UCSD-AML1 (cell line): ENCODE measurements around the gene ERCC6L2.
A peak's percentile ranks its signal among the peaks of the same experiment; 100 is the strongest.

Experiments used
- DNase-seq: peaks from one replicate; lab custom pipeline; 2025; ENCODE audit not compliant: unreplicated experiment; lab: John Stamatoyannopoulos, UW

The ERCC6L2 gene, protein sequence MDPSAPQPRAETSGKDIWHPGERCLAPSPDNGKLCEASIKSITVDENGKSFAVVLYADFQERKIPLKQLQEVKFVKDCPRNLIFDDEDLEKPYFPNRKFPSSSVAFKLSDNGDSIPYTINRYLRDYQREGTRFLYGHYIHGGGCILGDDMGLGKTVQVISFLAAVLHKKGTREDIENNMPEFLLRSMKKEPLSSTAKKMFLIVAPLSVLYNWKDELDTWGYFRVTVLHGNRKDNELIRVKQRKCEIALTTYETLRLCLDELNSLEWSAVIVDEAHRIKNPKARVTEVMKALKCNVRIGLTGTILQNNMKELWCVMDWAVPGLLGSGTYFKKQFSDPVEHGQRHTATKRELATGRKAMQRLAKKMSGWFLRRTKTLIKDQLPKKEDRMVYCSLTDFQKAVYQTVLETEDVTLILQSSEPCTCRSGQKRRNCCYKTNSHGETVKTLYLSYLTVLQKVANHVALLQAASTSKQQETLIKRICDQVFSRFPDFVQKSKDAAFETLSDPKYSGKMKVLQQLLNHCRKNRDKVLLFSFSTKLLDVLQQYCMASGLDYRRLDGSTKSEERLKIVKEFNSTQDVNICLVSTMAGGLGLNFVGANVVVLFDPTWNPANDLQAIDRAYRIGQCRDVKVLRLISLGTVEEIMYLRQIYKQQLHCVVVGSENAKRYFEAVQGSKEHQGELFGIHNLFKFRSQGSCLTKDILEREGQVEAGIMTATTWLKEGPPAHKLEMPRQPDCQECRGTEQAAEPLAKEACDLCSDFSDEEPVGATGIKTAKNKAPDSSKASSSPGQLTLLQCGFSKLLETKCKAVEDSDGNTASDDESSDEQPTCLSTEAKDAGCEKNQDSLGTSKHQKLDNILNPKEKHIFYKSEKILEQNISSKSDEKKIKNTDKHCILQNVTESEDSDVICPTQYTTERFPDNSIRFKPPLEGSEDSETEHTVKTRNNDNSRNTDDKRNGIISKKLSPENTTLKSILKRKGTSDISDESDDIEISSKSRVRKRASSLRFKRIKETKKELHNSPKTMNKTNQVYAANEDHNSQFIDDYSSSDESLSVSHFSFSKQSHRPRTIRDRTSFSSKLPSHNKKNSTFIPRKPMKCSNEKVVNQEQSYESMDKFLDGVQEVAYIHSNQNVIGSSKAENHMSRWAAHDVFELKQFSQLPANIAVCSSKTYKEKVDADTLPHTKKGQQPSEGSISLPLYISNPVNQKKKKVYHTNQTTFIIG (N-terminal part only)

DNA sequence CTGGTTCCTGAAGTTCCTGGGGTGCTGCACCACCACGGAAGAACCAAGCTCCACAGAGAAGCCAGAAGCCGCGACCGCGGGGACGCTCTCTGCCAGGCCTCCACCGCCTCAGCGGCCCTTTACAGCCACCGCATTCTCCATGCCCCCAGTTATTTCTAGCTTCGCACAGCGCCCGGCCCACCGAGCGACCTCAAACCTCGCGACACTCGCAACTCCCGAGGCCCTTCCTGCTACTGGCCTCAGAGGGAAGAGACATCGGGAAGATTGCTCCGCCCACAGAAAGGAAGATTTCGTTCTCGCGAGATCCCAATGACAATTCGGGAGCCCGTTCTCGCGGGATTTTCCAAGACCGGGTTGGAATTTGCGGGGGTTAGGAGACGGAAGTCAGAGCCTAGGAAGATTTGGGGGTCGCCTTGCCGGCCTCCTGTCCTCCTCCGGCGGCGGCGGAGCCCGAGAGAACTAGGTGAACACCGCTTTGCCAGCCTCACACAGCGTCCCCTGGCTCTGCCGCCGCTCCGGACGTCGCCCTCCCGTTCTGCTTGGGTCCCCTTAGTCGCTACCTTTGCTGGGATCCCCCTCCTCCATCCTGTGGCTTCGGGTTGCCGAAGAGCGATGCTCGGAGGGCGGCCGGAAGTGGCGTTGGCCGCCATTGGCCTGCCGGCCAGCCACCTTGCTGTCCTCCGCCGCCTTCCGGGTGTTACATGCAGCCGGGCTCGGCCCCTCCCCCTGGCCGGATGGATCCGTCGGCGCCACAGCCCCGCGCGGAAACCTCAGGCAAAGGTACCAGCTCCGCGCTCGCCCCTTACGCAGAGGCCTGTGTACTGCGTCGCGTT is at the start of gene ERCC6L2:
Gene ERCC6L2, plus strand, starts transcription at position 387 of the 833 bp plus-strand sequence. Its CDS starts 348 bp downstream, at position 735.
- peak; percentile 93 for DNase-seq

DNA sequence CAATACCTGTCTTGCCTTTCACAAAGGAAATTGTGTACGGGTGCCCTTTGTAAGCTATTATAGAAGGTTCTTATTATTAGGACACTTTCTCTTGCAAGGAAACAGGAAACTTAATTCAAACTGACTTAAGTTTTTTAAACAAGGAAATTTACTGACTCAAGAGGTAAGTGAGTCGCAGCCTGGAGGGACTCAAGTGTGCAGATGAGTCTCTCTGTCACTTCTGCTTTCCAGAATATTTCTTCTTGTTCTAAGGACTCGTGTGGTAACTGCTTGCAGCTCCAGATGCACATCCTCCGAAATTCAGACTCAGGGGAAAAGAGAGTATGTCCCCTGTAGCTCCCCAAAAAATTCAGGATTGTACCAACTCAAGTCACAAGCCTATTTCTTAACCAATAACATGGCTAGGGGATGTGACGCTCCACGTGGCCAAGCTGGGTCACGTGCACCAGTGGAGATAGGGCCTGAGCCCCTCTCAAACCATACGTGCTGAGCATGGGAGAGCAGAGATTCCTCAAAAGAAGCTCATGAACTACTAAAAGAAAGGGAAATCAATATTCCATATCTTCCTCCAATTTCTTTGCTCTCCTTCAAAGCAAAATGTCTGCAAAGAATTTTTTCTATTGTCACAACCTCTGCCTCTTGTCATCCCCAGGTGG is 49.2 kb upstream of the ERCC6L2 start:
- DNase-seq: no peak

DNA sequence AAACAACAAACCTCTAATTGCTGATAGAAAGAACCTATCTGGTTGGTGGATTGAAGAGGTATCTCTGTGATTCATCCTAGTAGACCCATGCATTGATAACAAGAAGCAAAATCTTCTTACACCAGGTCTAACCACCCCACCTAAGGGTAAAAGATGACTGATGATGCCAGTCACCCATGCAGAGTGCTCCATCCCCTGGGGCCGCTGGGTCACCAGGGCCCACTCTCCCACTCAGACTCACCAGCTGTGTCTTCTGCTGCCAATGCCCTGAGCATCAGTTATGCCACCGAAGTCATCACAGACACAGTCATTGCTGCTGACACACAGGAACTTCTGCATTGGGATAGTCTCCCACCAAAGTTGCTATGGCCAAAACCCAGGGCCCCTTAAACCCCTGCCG is 44.7 kb upstream of the ERCC6L2 start:
- DNase-seq: no peak

DNA sequence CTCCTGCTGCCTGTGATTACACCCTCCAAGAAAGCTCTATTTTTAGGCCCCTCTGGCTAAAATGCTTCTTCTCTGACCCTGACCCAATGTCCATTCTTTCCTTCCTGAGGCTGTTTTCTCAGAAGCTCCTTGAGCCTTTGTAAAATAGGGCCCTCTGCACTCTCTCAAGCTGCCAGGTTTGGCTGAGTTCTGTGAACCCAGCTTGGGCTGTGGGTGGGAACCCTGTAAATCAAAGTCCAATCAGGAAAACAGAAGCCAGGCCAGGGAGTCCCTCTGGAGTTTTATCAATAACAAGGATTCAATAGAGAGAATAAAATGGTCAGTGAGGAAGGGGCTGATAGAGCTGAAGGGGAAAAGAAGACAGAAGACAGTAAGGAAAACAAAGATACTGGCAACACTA is 43.7 kb upstream of the ERCC6L2 start:
- no peak for DNase-seq

DNA sequence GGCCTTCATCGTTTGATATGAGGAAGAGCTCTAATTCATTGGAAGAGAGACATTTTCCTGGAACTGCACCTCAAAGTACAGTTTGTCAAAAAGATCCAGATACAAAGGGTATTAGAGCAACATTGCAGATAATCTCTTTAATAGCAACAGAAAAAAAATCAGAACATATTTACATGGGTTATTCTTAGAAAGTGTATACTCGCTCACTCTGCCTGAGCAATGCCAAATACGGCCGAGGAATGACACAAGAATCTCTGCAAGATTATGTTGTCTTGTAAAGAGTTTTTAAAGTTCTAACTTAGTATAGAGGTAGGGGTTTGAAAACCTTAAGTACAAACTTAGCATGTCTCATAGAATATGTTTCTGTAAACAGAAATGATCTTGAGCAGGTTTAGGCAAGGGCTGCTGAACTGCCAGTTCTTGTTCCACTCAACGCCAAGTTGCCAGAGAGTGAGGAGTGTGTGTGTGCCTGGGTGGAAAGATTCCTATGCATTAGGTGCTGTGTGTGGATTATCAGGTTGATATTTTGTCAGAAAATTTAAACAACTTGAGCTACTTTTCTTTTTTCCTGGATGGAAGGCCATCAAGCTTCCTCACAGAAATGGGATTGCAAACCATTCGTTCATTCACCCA is 41.8 kb upstream of the ERCC6L2 start:
- no peak for DNase-seq

DNA sequence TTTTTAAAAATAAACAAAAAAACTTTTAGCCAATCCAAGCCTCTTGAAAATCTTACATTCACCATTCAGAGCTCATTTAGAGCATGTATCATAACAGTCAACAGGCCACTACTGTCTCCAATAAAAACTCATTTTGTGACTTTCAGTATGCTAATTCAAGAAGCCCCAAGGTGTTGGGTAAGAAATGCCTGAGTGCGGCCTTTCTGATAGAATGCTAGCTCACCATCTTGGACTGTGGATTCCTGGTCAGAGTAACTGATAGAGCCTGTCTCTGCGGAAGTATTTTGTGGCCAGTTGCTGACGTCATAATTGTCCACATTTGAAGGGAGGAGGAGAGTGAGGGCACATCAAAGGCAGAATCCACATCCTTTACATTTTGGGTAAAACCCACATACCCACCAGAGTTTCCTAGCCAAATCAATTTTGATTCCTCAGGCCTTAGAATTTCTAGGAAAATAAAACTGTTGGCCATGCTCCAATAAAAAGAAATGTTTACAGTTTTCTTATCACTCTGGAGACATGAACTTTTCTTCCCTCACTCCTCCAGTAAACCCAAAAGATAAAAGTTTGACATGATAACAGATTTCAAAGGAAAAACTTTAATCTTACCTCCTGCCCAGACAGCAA is 41.1 kb upstream of the ERCC6L2 start:
- no peak for DNase-seq

DNA sequence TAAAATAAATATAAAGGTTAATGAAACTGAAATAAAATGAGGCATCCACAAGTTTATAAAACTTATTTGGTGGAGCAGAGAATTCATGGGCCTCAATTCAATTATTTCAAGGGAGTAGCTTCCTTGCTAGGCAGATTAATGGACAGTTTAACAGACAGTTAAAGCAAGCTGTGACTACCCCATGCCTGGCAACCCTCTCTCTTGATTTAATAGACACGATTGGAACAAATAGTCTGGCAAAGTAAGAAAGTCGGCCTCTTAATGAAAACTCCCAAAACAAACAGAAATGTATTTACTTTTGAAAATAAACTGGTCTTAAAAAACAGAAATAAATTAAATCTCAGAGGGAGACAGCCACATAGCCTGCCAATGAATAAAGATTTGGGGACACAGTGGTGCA is 40.1 kb upstream of the ERCC6L2 start:
- no peak for DNase-seq

DNA sequence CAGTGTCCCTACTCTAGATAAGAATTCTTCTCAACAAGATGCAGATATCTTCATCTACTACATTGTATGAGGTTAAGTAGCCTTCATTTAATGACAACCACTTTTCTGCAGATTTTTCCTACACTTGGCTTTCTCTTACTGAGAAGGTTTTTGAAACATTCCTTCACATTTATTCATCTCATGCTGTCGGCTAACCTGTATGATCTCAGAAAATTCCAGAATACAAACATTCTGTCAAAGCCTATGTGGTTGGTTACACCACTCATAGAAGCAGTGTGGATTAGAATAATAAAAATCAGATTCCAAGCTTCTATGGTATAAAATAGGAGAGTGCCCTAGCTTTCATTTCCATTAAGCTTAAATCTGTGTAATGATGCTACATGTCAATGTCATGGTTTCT is 39.4 kb upstream of the ERCC6L2 start:
- no peak for DNase-seq

DNA sequence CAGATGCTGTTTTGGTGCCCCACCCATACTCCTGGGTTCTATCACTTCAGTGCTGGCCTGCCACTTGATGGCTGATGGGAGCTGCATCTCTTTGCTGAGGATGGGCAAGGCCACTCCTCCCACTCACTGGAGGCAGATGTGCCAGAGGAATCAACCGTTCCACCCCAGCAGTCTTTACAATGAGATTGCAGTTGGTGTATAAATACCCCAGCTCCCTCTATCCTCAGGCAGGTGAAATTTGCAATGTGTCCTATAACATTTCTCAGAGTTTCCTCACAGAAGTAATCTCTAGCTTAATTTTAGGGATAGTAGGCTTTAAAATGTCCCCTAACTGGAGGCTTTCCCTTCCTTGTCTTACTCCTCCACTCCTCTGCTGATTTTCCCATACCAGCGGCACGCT is 36.5 kb upstream of the ERCC6L2 start:
- no peak for DNase-seq

DNA sequence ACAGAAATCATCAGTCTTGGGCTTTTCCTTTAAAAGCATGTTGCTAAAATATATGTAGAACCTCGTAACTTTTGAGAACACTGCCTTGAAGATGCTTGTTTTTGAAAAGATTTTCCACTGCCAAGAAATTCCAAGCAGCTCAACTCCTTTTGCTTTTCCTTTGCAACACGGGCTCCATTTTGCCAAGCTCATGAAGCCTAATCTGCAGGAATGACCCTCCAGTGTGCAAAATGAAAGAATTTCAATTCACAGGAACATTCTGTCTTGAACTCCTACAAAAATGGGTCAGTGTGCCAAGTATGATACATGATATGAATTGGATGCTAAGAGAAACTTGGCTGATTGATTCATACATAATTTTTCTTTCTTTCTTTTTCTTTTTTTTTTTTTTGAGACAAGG is 35.4 kb upstream of the ERCC6L2 start:
- no peak for DNase-seq

DNA sequence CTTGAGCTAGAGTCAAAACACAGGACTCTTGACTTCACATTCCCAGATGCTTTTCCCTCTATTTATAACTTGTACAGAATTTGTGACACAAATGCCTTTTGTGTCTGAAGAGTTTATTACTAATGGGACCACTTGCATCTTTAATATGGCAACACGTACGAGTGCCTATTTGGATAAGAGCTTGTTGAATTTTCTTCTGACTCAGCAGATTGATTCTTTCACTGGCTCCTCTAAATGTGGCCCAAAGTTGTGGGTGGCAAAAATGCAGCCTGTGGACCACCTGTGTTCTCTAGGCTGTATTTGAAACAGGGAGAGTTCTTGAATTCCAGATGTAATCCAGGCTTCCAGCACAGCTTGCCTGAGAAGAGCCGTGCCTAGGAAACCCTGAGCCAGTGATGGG is 34.1 kb upstream of the ERCC6L2 start:
- DNase-seq: no peak

DNA sequence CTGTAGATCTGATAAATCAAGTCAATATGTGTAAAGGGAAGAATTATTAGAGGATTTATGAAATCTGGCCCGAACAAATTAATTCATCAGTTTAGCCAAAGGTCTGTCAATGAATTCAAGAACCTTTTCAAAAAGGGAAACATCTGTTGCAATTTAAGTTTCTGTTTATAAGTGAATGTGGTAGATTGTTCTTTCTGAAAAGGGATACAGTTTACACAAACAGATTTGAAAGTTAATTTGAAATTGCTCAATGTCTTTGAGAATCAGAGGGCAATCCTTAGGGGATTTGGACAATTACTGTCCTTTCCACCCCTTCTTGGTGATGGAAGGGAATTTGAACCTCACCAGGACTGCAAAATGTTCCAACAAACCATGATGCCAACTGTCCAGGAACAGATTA is 29.7 kb upstream of the ERCC6L2 start:
- DNase-seq: no peak

DNA sequence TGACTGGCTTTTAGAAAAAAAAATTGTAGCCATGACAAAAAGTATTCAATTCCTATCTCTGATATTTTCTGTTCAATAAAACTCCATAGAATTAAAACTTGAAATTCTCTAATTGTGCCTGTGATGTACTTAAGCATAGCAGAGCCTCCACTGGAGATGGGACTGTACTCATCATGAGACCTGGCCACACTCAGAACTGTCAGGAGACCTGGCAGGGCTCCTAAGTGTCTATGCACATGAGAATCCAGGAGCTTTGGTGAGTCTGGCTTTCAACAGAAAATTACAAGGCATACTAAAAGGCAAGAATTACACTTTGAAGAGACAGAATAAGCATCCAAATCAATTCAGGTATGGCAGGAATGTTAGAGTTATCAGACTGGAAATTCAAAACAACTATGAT is 26.7 kb upstream of the ERCC6L2 start:
- no peak for DNase-seq

DNA sequence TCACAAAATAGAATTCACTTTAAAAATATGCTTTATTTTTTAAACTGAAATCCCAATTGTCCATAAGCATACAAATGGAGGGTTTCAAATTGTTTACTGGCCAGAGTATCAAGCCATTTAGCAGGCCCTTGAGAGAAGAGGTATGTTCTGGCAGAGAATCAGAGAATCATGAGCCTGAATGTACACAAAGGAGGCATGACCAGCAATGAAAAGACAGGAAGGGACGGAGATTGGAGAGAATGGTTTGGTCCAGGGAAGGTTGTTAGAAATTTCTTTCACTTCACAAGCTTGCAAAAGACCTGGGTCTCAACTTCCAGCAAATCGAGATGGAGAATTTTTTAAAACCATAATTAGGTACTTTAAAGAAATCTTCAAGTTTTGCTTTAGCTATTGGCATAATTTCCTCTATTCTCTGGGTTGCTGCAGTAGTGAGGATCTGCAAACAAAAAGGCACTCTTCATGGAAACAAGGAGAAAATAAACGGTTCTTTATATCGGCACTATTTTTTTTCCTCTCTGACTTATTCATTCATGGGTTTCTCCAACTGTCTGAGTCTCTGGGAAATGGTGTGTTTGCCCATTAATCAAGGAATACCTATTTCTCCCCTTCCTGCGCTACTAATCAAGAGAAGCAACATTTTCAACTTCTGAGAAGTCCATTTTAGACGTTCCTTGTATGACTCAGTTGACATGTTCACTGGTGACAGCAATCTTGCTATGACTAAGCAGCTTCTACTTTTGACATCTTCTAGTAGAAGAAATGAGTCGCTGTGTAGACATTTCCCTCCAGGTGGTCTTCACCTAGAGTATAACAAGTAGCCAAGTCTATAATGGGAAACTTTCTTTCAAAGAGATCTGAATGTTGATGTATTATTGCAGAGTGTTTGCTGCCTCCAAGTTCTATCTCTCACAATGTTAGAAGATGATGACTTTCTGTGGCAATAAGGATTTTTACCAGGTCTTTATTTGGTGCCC is 23.1 kb upstream of the ERCC6L2 start:
- no peak for DNase-seq

DNA sequence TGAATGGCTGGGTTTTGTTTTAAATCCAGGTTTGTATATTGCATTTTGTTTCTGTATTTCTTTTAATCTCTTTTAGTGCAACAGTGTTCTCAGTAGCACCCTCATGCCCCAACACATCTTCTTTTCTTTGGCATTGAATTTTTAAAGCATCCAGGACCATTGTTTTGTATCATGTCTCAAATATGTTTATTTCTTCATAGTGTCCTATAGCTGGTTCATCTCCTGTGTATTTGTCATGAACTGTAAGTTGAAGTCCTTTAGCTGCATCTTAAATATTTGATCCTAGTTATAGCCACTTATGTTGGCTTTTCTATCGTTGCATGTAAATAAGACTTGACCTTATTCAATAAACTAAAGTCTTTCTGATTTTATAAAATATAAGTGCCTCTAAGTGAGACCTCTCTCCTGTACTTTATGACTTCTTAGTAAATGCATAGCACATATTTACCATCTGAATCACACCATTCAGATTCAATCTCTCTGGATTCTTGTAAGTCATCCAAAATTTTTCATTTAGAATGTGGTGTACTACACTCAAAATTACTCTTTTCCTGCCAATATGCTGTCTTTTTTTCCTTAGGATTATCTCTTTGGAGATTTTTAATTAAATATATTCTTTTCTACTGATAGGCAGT is 21.0 kb upstream of the ERCC6L2 start:
- no peak for DNase-seq

DNA sequence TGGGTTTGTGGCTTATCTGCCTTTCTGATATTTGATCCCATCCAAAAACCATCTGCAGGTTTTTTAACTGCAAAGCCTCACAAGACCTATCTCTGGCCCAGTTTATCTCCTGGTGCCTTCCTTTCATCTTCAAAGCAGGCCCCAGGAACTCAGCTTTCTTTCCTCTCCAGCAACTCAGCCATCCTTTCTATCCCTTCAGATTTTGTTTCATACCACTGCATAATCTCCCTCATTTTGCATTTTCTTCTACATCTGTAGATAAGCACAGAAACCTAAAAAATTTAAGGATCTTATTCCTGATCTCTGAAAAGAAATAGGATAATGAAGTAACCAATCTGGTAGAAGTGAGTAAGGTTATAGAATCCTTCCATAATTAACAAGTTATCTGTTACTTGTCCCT is 19.5 kb upstream of the ERCC6L2 start:
- no peak for DNase-seq

DNA sequence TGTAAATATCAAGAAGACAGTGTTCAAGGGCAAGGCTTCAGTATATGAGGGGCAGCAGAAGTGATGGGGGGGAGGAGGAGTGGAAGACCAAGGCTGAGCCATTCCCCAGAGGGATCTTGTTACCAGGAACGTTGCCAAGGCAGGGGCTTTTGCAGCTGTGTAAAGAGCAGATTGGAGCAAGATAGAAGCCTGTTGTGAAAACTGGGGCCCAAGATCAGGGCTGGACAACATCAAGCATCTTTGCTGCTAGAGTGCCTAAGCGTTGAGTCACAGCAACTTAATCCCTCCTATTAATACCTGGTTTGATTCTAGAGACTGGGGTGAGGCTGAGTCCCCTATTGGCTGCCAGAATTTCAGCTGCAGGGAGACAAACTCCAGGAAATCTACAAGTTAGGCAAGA is 18.4 kb upstream of the ERCC6L2 start:
- no peak for DNase-seq

DNA sequence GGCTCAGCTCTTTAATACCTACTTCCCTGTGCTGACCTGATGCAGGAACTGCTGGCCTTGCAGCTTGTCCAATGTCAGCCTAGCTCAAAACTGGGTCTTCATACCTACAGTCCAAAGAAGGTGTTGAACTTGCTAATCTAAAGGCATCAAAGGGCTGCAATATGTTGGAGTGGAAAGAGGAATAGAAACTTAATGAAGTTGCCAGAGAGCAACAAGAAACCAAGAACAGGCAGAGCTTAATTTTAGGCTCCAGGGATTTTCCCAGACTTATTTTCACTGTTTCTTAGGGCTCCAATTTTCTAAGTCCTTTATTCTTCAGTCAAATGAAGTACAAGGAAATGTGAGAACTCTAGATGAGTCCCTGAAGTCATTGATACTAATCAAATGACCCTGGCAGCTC is 17.6 kb upstream of the ERCC6L2 start:
- DNase-seq: no peak
